GM18505 (cell line): ENCODE data around the gene CHDH.

ENCODE experiments used
- ATAC-seq: cut with Tn5 transposase; IDR thresholded peaks from one replicate; pipeline ENCODE4 v1.9.1; 2021; ENCODE audit not compliant: unreplicated experiment
- POLR2A ChIP-seq: IDR thresholded peaks from 4 replicates; pipeline ENCODE4 v1.6.1; 2011; ENCODE audit warnings: borderline replicate concordance; ENCODE audit not compliant: insufficient read depth, insufficient read length; ENCODE audit errors: extremely low read depth

Gene CHDH

GRCh38 chr3:53776494-53777101 is 69.6 kb downstream of the CHDH start:
- TF ChIP-seq POLR2A = no peak
- ATAC-seq = no peak

- no peak for TF ChIP-seq POLR2A
- ATAC-seq = no peak
These were observed 70.4 kb downstream of the CHDH start for GRCh38 chr3:53775834-53776251.

GRCh38 chr3:53775018-53775417 is 71.2 kb downstream of the CHDH start:
- no peak for ATAC-seq
- no peak for TF ChIP-seq POLR2A

- ATAC-seq = no peak
These were observed 71.8 kb downstream of the CHDH start for GRCh38 chr3:53774414-53774813.

GRCh38 chr3:53773611-53774368 is 72.4 kb downstream of the CHDH start:
- TF ChIP-seq POLR2A = no peak
- peak; percentile 90 for ATAC-seq

More at GRCh38 chr3:53774414-53774813, 71.8 kb downstream of the CHDH start:
- TF ChIP-seq POLR2A = no peak

GRCh38 chr3:53773021-53773436 is 73.2 kb downstream of the CHDH start:
- no peak for ATAC-seq
- TF ChIP-seq POLR2A = no peak

GRCh38 chr3:53772562-53772961 is 73.7 kb downstream of the CHDH start:
- no peak for ATAC-seq
- no peak for TF ChIP-seq POLR2A

- TF ChIP-seq POLR2A = no peak
- no peak for ATAC-seq
These were observed 77.5 kb downstream of the CHDH start for GRCh38 chr3:53768478-53769459.

- ATAC-seq = no peak
- TF ChIP-seq POLR2A = no peak
These were observed 79.5 kb downstream of the CHDH start for GRCh38 chr3:53766706-53767105.

- ATAC-seq = no peak
- TF ChIP-seq POLR2A = no peak
These were observed 80.5 kb downstream of the CHDH start for GRCh38 chr3:53765753-53766152.

- ATAC-seq = no peak
- no peak for TF ChIP-seq POLR2A
These were observed 82.0 kb downstream of the CHDH start for GRCh38 chr3:53764026-53764775.

- ATAC-seq = no peak
- no peak for TF ChIP-seq POLR2A
These were observed 82.9 kb downstream of the CHDH start for GRCh38 chr3:53763353-53763752.
